Fibroblast of villous mesenchyme (primary cell): ENCODE results near the gene TP53RK. TPM values are rescaled to one million over a fixed set of nuclear protein-coding genes. Genes with fewer than 3 reads are reported as not detected.
"Not testable (repeated sequence)": the region's sequence is repeated elsewhere in the genome, so short reads cannot be mapped to it uniquely, and the experiment has no call there.

Source experiments
- DNase-seq: peaks from one replicate; pipeline ENCODE4 v3.0.0-alpha.2; 2010; ENCODE audit warnings: low read depth
- H3K4me3 ChIP-seq: 2 replicates; pipeline ENCODE4 v1.5.1; 2011; ENCODE audit warnings: low read depth, mild to moderate bottlenecking, low read length
- CTCF ChIP-seq: IDR thresholded peaks from 2 replicates; pipeline ENCODE4 v1.5.1; 2012; ENCODE audit warnings: low read depth, mild to moderate bottlenecking, low read length; ENCODE audit not compliant: insufficient read depth
- total RNA-seq: library from RNA; depleted of rRNA; stranded (reverse); fragments of >200 nt; gene quantifications from 2 replicates; pipeline ENCODE4 v1.2.3, GENCODE V29; 2012

The TP53RK gene
- total RNA-seq, 1 donor, result 26.3 TPM

GRCh38 chr20:46678516-46678915 is 10.7 kb downstream of the TP53RK start:
- DNase-seq, result no peak
- TF ChIP-seq CTCF, result no peak
- H3K4me3 ChIP-seq, result no peak overlapping the region

GRCh38 chr20:46677608-46678007 is 11.6 kb downstream of the TP53RK start:
- DNase-seq, result no peak
- no peak overlapping the region for H3K4me3 ChIP-seq
- no peak for TF ChIP-seq CTCF

GRCh38 chr20:46676649-46677316 is 12.5 kb downstream of the TP53RK start:
- H3K4me3 ChIP-seq, DNase-seq: not testable (repeated sequence)

- H3K4me3 ChIP-seq, result no peak overlapping the region
- no peak for DNase-seq
- no peak for TF ChIP-seq CTCF
These were observed 14.8 kb downstream of the TP53RK start for GRCh38 chr20:46674253-46675083.

- DNase-seq, result no peak
- no peak overlapping the region for H3K4me3 ChIP-seq
- TF ChIP-seq CTCF, result no peak
These were observed 15.6 kb downstream of the TP53RK start for GRCh38 chr20:46673394-46674252.

- no peak for TF ChIP-seq CTCF
- no peak for DNase-seq
These were observed 16.6 kb downstream of the TP53RK start for GRCh38 chr20:46672543-46673148.

More at GRCh38 chr20:46672543-46673148, 16.6 kb downstream of the TP53RK start:
- no peak overlapping the region for H3K4me3 ChIP-seq
